GM19438 (cell line): ENCODE measurements around the gene THEM5.
"Not testable (repeated sequence)": the region's sequence is repeated elsewhere in the genome, so short reads cannot be mapped to it uniquely, and the experiment has no call there.

Experiments
- ATAC-seq: cut with Tn5 transposase; IDR thresholded peaks from one replicate; pipeline ENCODE4 v1.9.1; 2021; ENCODE audit warnings: low read depth; ENCODE audit not compliant: unreplicated experiment

THEM5 gene

DNA sequence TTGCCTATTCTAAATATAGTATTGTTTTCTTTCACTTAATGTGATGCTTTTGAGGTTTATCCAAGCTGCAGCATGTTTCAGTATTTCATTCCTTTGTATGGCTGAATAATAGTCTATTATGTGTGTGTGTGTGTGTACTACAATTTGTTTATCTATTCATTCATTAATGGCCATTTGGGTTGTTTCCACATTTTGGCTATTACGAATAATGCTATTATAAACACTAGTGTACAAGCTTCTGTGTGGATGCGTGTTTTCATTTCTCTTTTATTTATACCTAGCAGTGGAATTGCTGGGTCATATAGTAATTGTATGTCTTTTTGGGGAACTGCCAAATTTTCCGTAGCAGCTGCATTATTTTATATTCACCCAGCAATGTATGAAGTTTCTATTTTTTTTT lies 15.0 kb upstream of the THEM5 start:
- ATAC-seq = no peak

DNA sequence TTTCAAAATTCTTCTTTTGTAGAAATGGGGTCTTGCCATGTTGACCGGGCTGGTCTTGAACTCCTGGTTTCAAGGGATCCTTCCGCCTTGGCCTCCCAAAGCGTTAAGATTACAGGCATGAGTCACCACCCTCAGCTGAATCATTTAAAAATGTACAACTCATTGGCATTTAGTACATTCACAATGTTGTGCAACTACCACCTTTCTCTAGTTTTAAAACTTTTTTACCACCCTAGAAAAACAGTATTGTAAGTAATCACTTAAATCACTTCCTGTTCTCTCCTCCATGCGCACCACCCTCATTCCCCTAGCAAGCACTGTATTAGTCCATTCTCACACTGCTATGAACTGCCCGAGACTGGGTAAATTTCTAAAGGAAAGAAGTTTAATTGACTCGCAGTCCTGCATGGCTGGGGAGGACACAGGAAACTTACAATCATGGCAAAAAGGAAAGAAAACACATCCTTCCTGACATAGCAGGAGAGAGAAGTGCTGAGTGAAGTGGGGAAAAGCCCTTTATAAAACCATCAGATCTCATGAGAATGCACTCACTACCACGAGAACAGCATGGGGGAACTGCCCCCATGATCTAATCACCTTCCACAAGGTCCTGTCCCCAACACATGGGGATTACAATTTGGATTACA lies 14.4 kb upstream of the THEM5 start:
- ATAC-seq = no peak

DNA sequence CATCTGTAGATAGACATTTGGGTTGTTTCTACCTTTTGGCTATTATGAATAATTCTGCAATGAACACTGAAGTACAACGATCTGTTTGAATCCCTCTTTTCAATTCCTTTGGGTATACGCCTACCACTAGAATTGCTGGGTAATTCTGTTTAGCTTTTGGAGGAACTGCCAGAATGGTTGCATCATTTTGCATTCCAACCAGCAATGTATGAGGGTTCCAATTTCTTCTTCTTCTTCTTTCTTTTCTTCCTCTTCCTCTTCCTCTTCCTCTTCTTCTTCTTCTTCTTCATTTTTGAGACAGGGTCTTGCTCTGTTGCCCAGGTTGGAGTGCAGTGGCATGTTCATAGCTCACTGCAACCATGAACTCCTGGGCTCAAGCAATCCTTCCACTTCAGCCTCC lies 13.8 kb upstream of the THEM5 start:
- no peak for ATAC-seq

DNA sequence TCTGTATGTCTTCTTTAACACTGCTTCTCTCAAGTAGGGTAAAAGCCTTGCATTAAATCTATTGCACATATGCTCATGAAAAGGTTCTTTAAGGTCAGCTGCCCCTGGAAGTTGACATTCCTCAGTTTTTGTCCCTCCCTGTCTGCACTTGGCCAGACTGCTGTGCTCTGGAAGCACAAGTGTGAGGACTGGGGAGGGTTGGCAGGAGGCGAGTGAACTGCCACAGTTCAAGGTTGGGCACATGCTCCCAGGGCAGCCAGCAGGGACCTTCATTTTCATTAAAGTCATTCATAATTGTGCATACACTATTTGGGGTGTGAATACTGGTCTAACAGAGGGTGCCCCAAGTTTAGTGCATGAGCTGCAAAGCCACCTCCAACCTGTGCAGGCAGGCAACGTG lies 10.9 kb upstream of the THEM5 start:
- no peak for ATAC-seq

DNA sequence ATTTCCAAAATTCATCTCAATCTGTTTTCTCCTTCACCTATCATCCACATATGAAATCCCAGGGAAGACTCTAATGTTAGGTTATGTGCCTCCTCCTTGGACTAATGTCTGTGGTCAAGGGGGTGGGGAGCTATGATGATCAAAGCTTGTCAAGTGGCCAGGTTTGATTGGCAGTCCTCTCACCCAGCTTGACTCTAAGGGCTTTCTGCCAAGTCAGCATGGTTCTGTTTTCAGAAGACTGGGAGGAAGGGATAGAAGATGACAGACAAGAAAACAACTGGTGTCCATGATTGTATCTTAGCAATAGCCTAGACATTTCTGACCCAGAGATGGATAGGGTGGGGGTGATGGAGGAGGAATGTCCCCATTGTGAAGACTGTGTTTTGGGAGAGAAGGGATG lies 9.1 kb upstream of the THEM5 start:
- ATAC-seq = no peak

DNA sequence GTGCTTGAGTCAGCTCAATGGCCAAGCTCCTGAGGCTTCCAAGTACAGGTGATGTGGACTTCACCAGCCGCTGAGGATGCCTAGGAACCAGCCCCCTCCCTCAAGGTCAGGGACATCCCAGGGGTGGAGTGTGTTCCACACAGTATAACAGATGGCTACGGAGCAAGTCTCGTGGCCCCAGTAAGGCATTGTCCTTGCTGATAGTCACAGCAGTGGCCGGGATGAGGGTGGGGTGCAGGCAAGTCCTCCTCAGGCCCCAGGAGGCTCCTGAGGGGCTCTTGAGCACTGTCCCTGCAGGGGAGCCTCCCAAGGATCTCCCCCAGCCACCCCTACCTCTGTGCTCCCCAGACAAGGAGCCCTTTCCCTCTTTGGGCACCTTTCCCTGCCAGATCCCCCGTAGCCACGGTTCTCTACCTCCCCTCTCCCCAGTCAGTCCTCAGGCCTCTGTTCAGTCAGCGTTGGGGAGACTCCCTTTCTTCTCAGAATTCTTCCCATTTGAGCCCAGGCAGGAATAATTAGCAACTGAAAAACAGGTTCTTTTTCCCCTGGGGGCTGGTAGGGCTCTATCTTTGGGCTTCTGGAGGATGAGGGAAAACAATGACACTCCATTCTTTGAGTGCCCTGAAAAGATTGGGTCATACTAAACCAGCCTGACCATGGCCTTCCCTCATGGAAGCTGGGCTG lies 7.1 kb upstream of the THEM5 start:
- no peak for ATAC-seq

DNA sequence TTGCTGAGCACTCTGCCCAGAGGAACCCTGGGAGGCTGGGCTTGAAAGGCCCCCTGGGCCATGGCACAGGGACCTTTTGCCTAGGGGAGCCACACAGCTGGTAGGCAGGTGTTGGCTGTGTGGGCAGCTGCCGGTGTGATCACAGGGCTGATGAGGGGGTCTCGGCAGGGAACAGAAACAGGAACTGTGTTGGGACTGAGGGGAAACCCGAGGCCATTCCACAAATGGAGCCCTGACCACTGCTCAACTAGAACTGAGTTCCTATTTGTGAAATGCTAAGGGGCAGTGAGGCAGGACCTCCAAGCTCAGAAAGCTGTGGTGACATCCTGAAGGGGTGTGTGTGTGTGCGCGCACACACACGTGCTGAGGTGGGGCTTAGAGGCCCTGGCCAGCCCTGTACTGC lies 6.4 kb upstream of the THEM5 start:
- ATAC-seq = no peak

DNA sequence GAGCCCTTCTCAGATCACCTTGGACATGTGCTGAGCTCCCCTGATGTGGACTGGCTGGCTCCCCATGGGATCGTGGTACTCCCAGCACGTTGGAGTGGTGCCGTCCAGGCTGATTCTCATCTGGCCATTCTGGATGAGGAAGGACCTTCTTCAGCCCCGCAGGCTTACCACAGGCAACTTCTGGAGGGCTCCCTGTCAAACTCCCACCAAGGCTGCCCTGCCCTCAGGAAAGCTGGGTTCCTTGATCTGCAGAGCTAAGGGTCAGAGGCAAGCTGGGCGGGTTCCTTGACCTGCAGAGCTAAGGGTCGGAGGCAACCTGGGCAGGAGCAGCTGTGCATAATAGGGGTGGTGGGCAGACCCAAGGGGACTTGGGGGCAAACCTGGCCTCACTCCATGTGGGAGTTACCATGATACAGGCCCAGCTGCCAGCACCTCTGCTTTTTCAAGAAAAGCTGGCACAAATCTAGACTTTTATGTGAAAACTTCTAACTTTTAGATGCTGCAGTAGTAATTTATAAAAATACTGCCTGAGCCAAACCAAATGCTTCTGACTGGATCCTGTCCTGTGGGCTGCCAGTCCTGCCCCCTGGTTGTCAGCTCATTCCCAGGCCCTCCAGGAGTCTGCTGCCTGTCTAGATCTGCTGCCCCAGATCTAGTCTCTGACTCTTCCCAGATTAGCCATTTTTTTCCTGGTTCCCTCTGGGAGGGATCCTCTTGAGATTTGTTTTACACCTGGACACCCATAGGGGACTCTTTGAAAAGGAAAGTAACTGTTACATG lies 5.6 kb upstream of the THEM5 start:
- ATAC-seq = no peak

DNA sequence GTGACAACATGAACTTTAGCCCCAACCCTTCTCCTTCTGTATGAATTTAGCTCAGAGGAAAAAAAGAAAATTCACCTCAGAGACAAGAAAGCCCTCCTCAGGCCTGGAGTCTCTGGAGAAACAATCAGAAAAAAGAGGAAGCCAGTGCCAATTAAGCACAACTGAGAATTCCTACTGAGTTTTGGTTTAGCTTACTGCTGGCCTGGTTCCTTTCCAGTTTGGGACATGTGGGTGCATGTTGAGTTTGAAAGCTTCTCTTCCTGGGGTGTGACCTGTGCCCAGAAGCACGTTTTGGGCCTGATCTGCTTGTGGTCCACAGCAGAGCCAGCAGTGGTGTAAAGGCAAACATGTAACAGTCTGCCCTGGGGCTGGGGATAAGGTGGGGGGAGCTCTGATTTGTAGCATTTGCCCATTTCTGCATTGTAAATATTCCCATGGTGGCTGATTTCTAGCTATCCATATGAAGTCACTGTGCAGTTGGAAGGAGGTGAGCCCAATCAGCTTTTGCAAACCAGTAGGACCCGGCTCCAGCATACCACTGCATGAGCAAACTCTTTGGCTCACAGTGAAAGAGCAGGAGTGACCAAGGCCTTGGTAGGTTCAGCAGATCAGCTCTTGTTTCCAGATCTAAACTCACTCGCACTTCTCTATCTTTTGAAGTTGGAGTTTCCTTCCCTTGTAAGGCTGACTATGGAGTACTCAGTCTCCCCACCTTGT lies 4.7 kb upstream of the THEM5 start:
- ATAC-seq = no peak

DNA sequence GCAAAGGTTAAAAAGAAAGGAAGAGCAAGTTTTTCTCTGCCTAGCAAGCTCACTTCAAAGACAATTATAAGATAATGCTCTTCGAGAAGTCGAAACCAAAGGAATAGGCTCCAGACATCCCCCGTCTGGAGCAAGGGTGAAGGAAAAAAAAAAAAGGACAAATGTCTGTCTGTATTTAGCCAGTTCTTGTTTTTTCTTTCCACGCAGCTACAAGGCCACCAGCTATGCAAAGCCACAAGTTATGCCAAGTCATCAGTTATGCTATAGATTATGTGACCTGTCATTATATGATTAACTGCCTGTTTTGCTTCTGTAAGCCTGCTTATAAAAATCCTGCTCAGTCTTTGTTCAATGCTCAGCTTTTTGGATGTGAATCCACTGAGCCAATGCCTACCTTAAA lies 2.4 kb upstream of the THEM5 start:
- ATAC-seq = no peak

DNA sequence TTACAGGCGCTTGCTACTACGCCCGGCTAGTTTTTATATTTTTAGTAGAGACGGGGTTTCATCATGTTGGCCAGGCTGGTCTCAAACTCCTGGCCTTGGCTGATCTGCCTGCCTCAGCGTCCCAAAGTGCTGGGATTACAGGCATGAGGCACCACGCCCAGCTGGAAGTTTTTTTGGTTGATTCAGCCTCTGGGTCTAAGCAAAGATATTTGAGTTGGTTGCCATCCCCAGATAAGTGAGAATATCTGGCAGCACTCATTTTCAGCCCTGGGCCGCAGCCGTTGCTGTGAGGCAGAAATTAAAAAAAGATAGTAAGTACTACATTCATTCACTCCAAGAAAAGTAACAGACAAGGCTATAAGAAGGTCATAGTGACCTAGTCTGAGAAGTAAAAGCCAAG lies 2.0 kb upstream of the THEM5 start:
- ATAC-seq = not testable (repeated sequence)

DNA sequence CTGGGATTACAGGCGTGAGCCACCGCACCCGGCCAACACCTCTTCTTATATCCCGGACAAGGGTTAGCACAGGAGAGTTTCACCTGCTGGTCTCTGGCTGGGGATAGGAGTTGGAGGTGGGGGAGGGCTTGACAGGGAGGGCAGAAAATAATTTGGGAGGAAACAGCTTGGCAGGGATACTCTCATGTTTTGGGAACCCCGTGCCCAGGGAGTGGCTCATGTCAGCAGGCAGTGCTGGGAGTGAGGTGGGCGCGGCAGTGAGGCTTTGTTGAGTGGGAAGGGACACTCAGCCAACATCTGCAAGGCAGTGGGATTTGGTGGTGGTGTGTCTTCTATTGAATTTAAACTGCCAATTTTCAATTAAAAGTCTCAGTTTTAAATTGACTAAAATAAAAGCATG lies 1.1 kb upstream of the THEM5 start:
- no peak for ATAC-seq

DNA sequence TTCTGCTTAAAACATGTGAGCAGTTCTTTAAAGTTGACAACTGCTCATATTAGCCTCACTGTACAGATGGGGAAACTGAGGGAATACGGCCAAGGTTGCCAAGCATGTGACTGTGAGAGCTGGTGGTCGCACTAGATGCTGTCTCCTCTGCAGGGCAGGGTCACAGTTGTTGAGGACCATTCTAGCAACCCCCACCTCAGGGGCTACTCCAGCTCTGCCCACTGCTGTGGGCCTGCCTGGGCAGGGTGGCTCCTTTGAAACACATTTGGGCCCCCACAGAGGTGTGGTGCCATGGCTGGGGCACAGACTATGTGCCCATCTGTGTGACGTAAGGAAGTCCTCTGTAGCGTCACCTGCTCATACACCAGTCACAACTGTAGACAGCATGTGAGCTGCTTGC lies 779 bp downstream of the THEM5 start:
- ATAC-seq = no peak

DNA sequence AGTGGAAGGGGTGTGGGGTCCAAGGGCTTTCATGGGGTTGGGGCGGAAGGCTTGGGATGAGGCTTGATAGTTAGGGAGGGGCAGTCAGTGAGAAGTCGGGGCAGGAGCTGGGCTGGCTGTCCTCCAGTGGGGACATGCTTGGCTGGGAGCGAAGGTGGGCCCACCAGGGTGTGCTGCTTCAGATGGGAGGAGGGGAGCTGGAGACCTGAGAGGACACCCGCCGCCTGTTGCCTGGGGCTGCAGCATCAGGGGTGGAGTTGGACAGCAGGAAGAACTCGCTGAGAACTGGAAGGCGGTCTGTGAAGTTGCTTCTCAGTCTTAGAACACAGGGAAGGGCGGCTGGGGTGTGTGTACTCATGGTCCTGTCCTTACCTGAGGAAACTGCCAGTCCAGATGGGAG lies 1.6 kb downstream of the THEM5 start:
- no peak for ATAC-seq

DNA sequence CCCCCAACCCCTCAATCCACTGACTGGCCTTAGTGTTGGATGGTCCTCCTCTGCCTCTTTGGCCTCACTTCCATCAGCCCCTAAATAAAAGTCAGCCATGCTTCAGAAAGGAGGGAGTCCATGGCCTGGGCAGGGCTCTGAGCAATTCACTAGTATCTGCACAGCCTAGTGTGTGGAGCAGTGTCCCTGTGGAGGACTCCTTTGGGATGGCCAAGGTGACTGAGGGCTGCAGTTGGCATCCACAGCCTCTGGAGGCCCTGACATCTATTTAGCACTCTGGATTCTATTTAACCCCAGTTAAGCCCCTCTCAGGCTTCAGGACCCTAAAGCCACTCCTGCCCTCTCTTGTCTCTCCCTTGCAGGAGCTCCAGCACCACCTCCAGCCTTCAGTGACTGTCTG lies 3.6 kb downstream of the THEM5 start:
- no peak for ATAC-seq

DNA sequence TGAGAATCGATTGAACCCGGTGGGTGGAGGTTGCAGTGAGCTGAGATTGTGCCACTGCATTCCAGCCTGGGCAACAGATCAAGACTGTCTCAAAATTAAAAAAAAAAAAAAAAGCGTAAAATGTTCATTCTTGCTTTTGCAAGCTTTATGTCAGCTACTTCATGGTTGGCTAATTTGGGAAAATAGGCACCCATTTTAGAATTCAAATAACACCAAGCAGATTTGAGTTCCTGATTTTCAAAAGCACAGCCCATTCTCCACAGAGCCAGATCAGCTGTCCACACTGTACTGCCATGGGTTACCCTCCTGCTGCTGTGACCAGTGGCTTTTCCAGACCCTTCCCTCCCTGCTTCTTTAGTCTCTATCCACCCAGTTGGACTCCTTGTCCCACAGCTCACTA lies 4.4 kb downstream of the THEM5 start:
- no peak for ATAC-seq

DNA sequence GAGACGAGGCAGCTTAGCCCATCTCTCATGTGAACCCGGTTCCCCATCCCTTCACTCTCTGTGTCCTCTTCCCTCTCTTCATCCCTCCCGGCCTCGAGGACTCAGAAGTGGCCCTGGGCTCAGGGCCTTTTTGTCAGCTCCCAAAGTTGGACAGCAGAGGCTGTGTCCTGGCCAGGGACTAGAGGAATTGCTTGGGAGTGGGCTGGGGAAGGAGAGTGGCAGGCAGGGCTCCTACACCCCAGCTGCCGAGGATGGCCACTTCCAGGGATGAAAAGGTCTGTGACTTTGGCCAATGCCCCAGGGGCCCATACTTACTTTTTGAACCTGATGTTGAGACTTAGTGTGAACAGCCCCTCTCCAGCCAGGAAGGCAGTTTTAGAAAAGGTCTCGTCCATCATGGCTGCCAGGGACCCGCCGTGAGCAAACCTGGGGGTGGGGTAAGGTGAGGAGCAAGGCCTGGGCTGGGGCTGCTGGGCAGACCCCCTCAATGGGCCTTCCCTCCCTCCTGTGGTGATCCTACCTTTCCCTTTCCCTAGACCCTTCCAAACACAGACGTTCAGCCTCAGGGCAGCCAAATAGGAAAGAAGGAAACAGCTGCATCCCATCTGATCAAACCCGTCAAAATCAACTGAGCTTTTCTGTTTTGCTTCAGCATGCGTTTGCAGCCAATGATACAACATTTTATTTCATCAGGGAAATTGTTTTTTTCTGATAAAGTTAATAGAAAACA lies 5.5 kb downstream of the THEM5 start:
- no peak for ATAC-seq

DNA sequence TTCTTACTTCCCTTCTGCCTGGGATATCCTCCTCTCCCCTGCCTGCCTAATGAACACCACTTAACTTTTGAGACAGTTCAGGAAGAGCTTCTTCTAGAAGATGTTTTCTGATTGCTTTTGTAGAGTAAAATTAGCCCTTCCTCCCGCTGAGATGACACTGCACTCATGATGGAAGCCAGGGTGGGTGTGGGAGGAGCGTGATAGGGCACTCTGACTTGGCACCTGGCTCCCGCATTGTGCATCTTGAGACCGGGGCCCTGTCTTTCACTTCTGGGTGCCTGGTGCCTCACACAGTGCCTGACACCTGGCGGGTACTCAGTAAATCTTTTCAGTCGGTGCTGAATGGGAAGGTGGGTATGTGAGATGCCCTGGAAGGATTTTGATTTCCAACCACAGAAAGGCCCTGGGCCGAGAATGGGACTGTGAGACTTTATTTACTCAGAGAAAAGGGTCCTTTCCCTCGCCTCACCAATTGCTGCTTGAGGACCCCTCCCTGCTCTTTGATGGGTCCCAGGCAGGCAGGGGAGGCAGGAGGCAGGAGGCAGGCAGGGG lies 6.8 kb downstream of the THEM5 start:
- ATAC-seq = no peak

DNA sequence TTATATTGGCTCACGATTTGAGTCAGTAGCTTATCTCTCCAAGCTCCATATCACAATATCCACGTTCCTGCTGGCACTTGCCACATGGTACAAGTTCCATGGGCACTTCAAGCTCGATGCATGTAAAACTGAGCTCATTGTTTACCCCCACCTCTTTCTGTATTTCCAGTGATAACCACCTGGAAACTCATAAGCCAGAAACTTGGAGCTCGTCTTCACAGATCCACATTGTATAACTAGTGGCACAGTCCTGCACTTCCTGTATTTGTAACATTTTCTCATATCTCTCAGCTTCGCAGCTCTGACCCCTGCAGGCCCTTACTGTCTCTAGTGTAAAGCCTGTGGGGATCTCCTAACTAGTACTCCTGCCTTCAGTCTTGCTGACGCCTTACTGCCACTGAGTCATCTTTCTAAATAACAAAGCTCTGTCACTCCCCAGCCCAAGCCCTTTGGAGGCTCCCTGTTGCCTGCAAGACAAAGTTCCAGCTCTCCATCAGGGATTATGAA lies 7.4 kb downstream of the THEM5 start:
- ATAC-seq = no peak

DNA sequence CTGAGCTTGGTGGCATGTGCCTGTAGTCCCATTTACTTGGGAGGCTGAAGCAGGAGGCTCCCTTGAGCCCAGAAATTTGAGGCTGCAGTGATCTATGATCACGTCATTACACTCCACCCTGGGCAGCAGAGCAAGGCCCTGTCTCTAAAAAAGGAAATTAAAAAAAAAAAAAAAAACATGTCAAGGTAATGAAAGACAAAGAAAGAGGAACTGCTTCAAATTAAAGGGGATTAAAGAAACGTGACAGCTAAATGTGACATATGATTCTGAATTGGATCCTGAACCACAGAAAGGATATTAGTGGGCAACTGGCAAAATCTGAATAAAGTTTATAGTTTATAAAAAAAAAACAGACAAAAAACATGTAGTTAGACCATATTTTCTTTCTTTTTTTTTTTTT lies 10.1 kb downstream of the THEM5 start:
- no peak for ATAC-seq
